Endothelial cell of umbilical vein (primary cell): ENCODE data around the gene B3GNT7. TPM values are rescaled to one million over a fixed set of nuclear protein-coding genes. Genes with fewer than 3 reads are reported as not detected.

Experiments
- BruUV-seq: library from RNA; stranded (reverse); fragments of 400-500 nt; replicated peaks from 2 replicates; lab custom pipeline; 2021; lab: Mats Ljungman, UMichigan
- CTCF ChIA-PET: fragments of 300-600, 350-600 bp; sonication (Branson Sonifier 250); formaldehyde crosslinking; loops from one replicate; lab custom pipeline; 2021; ENCODE audit warnings: antibody characterized with exemption, inconsistent platforms; lab: Charles Lee
- POLR2A ChIA-PET: fragments of 300-600, 350-600 bp; sonication (Branson Sonifier 250); formaldehyde crosslinking; loops from one replicate; lab custom pipeline; 2021; ENCODE audit warnings: antibody characterized with exemption, inconsistent platforms; lab: Charles Lee
- DNase-seq: peaks from one replicate; pipeline ENCODE4 v3.0.0-alpha.2; 2011; ENCODE audit warnings: low read depth, low spot score
- FAIRE-seq: peaks from 2 replicates; lab custom pipeline; 2011; peaks lifted over from hg19 to GRCh38; lab: Jason Lieb, UNC
- H2AFZ ChIP-seq: 2 replicates; pipeline ENCODE4 v1.6.0; 2012; ENCODE audit warnings: low read depth, low read length, control low read depth, inconsistent platforms
- H3K27ac ChIP-seq: 2 replicates; pipeline ENCODE4 v1.5.1; 2011; ENCODE audit warnings: low read depth, mild to moderate bottlenecking, control low read depth, low read length, moderate library complexity; ENCODE audit not compliant: insufficient read depth
- H3K27me3 ChIP-seq, 2 experiments: 2 replicates each; pipeline versions ENCODE4 v1.6.0 to v1.6.1; 2011; ENCODE audit warnings: low read length in 2 of 2, mixed read lengths in 1 of 2; ENCODE audit not compliant: control insufficient read depth in 2 of 2, insufficient read depth in 2 of 2
- H3K36me3 ChIP-seq, 2 experiments: 2 replicates in 1 of 2; 3 replicates in 1 of 2; pipeline ENCODE4 v1.5.1; 2011; ENCODE audit warnings: low read length in 2 of 2, mild to moderate bottlenecking in 1 of 2, moderate library complexity in 1 of 2; ENCODE audit not compliant: control insufficient read depth in 2 of 2, insufficient read depth in 2 of 2; ENCODE audit errors: extremely low read depth in 1 of 2
- H3K4me1 ChIP-seq: 3 replicates; pipeline ENCODE4 v1.5.1; 2011; ENCODE audit warnings: mild to moderate bottlenecking, low read length; ENCODE audit not compliant: control insufficient read depth, insufficient read depth; ENCODE audit errors: extremely low read depth
- H3K4me2 ChIP-seq: 2 replicates; pipeline ENCODE4 v1.6.1; 2011; ENCODE audit warnings: low read length, control low read depth, mixed read lengths; ENCODE audit not compliant: insufficient read depth
- H3K4me3 ChIP-seq, 3 experiments: fragments of 200-600 bp in 1 of 3; sonication (generic), shearing (Covaris generic) in 1 of 3; replicated peaks in 1 of 3; 2 replicates each; pipeline ENCODE4 v1.5.1; 2011 to 2016; ENCODE audit warnings: control low read depth in 3 of 3, low read length in 3 of 3, mild to moderate bottlenecking in 2 of 3, inconsistent platforms in 1 of 3, low read depth in 1 of 3, moderate library complexity in 1 of 3; ENCODE audit not compliant: insufficient read depth in 1 of 3
- H3K79me2 ChIP-seq: 2 replicates; pipeline ENCODE4 v1.6.0; 2012; ENCODE audit warnings: low read length, inconsistent platforms; ENCODE audit not compliant: control insufficient read depth, insufficient read depth
- H3K9ac ChIP-seq: replicated peaks from 2 replicates; pipeline ENCODE3; 2011; ENCODE audit warnings: low read length, control low read depth; ENCODE audit not compliant: insufficient read depth; ENCODE audit errors: extremely low read depth
- H3K9me1 ChIP-seq: replicated peaks from 3 replicates; pipeline ENCODE4 v1.6.0; 2011; ENCODE audit warnings: mild to moderate bottlenecking, low read length; ENCODE audit not compliant: control insufficient read depth, insufficient read depth; ENCODE audit errors: extremely low read depth
- H3K9me3 ChIP-seq: replicated peaks from 2 replicates; pipeline ENCODE4 v1.5.1; 2012; ENCODE audit warnings: low read length, inconsistent platforms; ENCODE audit not compliant: control insufficient read depth, insufficient read depth
- H4K20me1 ChIP-seq: replicated peaks from 2 replicates; pipeline ENCODE3; 2011; ENCODE audit warnings: mild to moderate bottlenecking, low read length; ENCODE audit not compliant: control insufficient read depth, insufficient read depth; ENCODE audit errors: extremely low read depth
- CTCF ChIP-seq, 2 donors: IDR thresholded peaks; 1 replicate in 1 of 2; 2 replicates in 1 of 2; pipeline ENCODE4 v1.5.1; 2011; ENCODE audit warnings: low read length in 2 of 2, mild to moderate bottlenecking in 2 of 2, moderate library complexity in 2 of 2, control low read depth in 1 of 2, inconsistent platforms in 1 of 2, low read depth in 1 of 2; ENCODE audit not compliant: insufficient read depth in 1 of 2; ENCODE audit errors: extremely low read depth in 1 of 2
- JUN ChIP-seq: IDR thresholded peaks from 2 replicates; pipeline ENCODE4 v1.6.1; 2011; ENCODE audit warnings: borderline replicate concordance, low read depth; ENCODE audit not compliant: insufficient read length, insufficient read depth
- MYC ChIP-seq: IDR thresholded peaks from one replicate; pipeline ENCODE4 v1.6.1; 2011; ENCODE audit warnings: mild to moderate bottlenecking, low read depth, low read length
- dilution Hi-C: fragments of 300-500 bp; cut with MboI; formaldehyde crosslinking; loops from one replicate; pipeline ENCODE4 v1.15.0; 2019; ENCODE audit warnings: low sequenced_read_pairs; ENCODE audit not compliant: extremely low pct_ligation_motif_present
- intact Hi-C: fragments of 100-400 bp; cut with micrococcal nuclease; formaldehyde crosslinking; loops from one replicate; pipeline ENCODE4 v1.10.0; 2022
- polyA plus RNA-seq, 4 experiments: library from polyadenylated mRNA; depleted of rRNA in 3 of 4; stranded (reverse) in 3 of 4; unstranded in 1 of 4; fragments of >200 nt; gene quantifications; 2 replicates each; pipeline versions ENCODE4 v1.2.1 to v1.2.3, GENCODE V29; 2011 to 2012; ENCODE audit warnings: missing spikeins in 1 of 4
- total RNA-seq: library from RNA; stranded (reverse); gene quantifications from 2 replicates; pipeline ENCODE4 v1.2.3, GENCODE V29; 2021

Gene B3GNT7
- total and polyA plus RNA-seq, 2 donors (not counting 3 experiments of a cell fraction or from before 2014, with no cell fraction given) = 0.39 to 1.2 TPM

GRCh38 chr2:231399046-231399852 is 3.7 kb downstream of the B3GNT7 start:
- Histone ChIP-seq H3K4me1 (no peaks in the 10 kb centered on the region), H3K36me3 (no peaks in the 10 kb centered on the region), H3K27me3 (peaks cover 0 to 8% of the 10 kb centered on the region in 2 experiments), H3K79me2 (no peaks in the 10 kb centered on the region), H2AFZ (no peak overlapping the region), H3K9me3 (no peaks in the 10 kb centered on the region), H3K9me1 (no peaks in the 10 kb centered on the region), H4K20me1 (no peaks in the 10 kb centered on the region), H3K27ac (no peak overlapping the region), H3K4me2 (no peak overlapping the region), H3K9ac (no peak overlapping the region), H3K4me3 (no peak overlapping the region)
- CTCF ChIA-PET = interaction anchor here (1.0 to 2.1 kb wide), 6 partner anchors 13 to 295 kb away, joined by 3 to 30 read pairs (median 5); no protein-coding TSS in a partner anchor
- FAIRE-seq = no peak
- no peak for TF ChIP-seq JUN
- TF ChIP-seq CTCF (IDR thresholded peaks at IDR 0.05; ENCODE audit: extremely low read depth in 1 of 2, insufficient read depth in 1 of 2, low read depth in 1 of 2, low read length in 2 of 2) = no peak
- TF ChIP-seq MYC = no peak
- BruUV-seq = no TSS peak
- POLR2A ChIA-PET = no interaction called here
- dilution Hi-C loops (no loop called here), intact Hi-C loops (no loop called here)
- DNase-seq = no peak
